ENCODE results near the gene C18orf63.

- TF ChIP-seq EZH2 (IDR thresholded peaks at IDR 0.05) (no peak), POLR2AphosphoS5 (IDR thresholded peaks at IDR 0.05; ENCODE audit: low read depth, low read length) (no peak), CTCF (IDR thresholded peaks at IDR 0.05 in 2 of 3, conservative IDR thresholded peaks at IDR 0.05 in 1 of 3; ENCODE audit: borderline replicate concordance in 1 of 3, insufficient read depth in 1 of 3, low read depth in 2 of 3, low read length in 2 of 3) (no peak), ZFX (IDR thresholded peaks at IDR 0.05) (no peak), RAD21 (IDR thresholded peaks at IDR 0.05; ENCODE audit: low read depth) (no peak), POLR2A (IDR thresholded peaks at IDR 0.05; ENCODE audit: borderline replicate concordance, extremely low read depth, insufficient read depth, insufficient read length) (no peak), FOSL1 (IDR thresholded peaks at IDR 0.05; ENCODE audit: low read depth) (no peak), EZH2phosphoT487 (IDR thresholded peaks at IDR 0.05; ENCODE audit: borderline replicate concordance) (no peak), TCF7L2 (IDR thresholded peaks at IDR 0.05; ENCODE audit: borderline replicate concordance, extremely low read depth, insufficient read depth, insufficient read length) (no peak), REST (IDR thresholded peaks at IDR 0.05; ENCODE audit: low read depth) (no peak), SRF (IDR thresholded peaks at IDR 0.05; ENCODE audit: low read depth) (no peak)
Observed at GRCh38 chr18:74303936-74304335, 11.7 kb upstream of the C18orf63 start.

All from HCT116 (cell line).